Measurements from ENCODE around the gene SCUBE3.

The SCUBE3 gene

GRCh38 chr6:35214869-35215664, 1.3 kb downstream of the SCUBE3 start:
- DNase-seq, result no peak

GRCh38 chr6:35215665-35216411, 2.1 kb downstream of the SCUBE3 start:
- DNase-seq, result no peak

- no peak for DNase-seq
These were observed 2.6 kb downstream of the SCUBE3 start for GRCh38 chr6:35216412-35216732.

DNA sequence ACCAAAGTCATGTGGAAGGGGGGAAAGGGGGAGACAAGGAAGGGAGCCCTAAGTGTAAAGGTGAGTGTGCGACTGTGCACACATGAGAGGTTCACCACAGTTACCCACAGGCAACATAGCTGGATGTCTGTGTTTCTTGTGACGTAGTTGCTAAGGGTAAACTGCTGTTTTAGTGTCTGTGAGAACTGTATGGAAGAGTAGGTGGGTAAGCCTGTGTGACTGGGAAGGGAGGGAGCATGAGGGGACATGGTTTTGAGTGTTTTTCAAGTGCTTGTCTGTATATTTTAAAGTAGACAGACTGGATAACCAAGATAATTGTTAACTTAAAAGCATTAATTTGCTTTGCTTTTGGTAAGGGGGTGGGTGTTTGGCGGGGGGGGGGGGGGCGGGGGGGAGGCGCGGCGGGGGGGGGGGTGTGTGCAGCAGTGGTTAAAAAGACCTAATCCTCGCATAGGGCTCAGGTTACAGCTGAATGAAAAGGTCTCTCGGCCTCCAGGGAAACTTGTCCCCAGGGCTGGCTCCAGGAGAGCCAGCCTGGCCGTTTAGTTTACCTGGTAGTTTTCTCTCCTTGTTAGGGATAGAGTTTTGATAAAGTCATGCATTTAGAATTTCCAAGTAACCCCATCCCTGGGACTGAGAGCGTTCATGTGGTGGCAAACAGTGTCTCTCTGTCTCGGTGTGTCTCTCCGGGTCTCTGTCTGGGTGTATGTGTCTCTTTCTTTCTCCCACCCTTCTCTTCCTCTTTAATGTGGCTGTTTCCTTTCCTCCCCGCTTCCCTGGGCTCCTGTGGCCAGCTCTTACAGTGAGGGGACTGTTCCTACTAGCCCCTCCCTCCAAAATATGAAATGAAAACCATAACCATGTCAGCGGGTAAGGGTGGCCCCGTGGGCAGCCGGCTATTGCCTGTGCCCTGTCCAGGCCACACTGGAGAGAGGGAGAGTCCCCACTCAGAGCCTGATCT, 3.4 kb downstream of the SCUBE3 start:
- no peak for DNase-seq

DNA sequence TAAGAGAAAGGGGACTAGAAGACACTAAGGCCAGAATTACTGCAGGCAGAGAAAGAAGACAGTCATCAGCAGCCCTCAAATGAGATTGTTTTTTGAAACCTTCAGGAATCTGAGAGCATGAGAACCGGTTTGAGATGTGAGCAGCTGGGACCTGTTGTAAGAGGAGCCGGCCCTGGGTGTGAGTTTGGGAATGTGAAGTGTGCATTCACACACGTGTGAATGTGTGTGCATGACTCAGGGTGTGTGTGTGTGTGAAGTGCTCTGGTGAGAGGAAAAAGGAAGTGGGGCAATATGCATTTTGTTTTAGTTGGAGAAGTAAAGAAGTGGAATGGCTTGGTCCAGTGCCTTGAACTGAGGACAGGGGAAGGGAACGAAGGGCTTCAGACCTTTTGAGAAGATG, 4.3 kb downstream of the SCUBE3 start:
- DNase-seq, result no peak

GRCh38 chr6:35218456-35218855, 4.7 kb downstream of the SCUBE3 start:
- no peak for DNase-seq

DNA sequence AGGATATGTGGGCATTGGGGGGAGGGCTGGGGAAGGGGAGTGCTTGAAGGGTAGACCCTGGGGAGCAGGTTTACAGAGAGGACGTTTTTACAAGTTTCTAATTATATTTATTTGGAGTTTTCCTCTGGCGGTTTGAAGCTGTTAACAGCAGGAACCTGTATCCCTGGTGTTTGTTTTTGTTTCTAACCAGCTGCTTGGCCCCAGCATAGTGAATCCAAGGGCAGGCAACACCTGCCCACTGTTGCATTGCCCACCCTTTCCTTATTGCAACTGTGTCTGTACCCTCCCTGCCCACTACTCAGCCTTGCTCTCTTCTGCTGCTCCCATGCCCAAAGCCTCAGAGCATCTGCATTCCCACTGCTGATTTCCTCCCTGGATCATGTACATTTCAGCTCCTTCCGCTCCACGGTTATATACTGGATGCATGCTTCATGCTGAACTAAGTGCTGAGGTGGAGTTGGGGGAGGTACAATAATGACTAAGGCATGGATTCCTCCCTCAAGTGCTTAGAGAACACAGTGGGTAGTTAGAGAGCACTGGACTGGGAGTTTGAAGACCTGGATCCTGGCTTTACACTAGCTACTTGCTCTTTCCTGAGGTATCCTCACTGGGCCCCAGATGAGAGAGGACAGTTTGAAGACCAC, 6.0 kb downstream of the SCUBE3 start:
- DNase-seq, result no peak

GRCh38 chr6:35220711-35221110, 7.0 kb downstream of the SCUBE3 start:
- no peak for DNase-seq

- DNase-seq, result no peak
These were observed 9.6 kb downstream of the SCUBE3 start for GRCh38 chr6:35223396-35223795.

DNA sequence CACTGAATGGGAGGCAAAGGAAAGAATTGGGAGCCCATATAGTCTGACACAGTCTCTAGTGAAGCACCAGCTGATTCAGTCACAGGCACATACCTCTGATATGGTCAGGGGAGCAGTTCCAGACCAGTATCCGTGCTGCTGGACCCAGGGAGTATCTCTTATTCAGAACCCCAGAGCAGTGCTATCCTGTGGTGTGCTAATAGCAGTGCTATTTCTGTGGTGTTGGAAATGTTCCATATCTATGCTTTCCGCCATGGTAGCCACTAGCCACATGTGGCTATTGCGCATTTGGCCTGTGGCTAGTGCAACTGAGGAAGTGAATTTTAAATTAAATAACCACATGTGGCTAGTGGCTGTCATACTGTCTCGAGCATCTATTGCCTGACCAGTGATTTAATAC, 11.0 kb downstream of the SCUBE3 start:
- no peak for DNase-seq

DNA sequence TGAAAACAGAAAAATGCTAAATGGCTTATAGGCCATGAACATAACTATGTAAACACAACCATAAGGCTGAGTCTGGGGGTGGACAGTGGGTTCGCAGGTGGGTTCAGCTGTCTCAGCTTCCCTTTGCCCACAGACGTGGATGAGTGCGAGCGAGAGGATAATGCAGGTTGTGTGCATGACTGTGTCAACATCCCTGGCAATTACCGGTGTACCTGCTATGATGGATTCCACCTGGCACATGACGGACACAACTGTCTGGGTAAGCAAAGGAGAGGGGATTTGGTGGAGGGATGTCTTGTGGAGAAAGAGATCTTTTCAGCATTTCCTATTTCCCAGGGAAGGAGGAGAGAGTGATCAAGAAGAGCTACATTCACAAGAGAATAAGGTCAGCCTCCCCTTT, 14.7 kb downstream of the SCUBE3 start:
- no peak for DNase-seq

- no peak for DNase-seq
These were observed 15.5 kb downstream of the SCUBE3 start for GRCh38 chr6:35229304-35229703.

GRCh38 chr6:35230498-35230897, 16.7 kb downstream of the SCUBE3 start:
- DNase-seq, result no peak

- DNase-seq, result no peak
These were observed 17.2 kb downstream of the SCUBE3 start for GRCh38 chr6:35230950-35231349.

DNA sequence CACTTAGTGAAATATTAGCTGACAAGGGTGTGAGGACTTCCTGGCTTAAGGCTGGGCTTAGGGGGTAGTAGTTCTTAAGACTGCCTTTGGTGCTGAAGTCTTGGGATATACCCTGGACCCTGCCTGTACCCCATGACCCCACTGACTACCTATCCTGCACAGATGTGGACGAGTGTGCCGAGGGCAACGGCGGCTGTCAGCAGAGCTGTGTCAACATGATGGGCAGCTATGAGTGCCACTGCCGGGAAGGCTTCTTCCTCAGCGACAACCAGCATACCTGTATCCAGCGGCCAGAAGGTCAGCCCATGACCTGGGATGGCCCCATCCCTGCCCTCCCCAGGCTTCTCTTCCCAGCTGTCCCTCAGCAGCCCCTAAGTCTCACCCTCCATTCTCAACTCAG, 17.8 kb downstream of the SCUBE3 start:
- no peak for DNase-seq

GRCh38 chr6:35234901-35235300, 21.1 kb downstream of the SCUBE3 start:
- DNase-seq, result no peak

- no peak for DNase-seq
These were observed 22.5 kb downstream of the SCUBE3 start for GRCh38 chr6:35236223-35236622.

DNA sequence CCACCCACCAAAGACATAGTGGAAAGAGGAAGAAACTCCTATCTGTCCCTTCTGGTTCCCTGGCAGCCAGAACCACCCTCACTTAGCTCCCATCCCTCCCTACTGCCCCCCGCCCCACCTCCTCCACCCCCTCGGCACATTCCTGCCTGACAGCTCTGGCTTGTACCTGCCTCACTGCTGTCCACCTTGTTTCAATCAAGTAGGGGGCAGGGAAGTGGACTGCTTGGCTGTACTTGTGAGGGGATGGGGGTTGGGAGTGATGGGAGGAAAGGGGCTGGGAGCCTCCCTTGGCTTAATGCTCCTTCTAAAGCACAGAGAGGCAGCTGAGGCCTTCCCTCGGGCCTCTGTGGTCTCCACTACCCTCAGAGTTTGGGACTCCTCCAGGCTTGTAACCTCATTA, 23.7 kb downstream of the SCUBE3 start:
- no peak for DNase-seq

- no peak for DNase-seq
These were observed 25.1 kb downstream of the SCUBE3 start for GRCh38 chr6:35238843-35239289.

- no peak for DNase-seq
These were observed 25.8 kb downstream of the SCUBE3 start for GRCh38 chr6:35239581-35239980.

- DNase-seq, result no peak
These were observed 27.4 kb downstream of the SCUBE3 start for GRCh38 chr6:35240838-35241801.

- no peak for DNase-seq
These were observed 28.7 kb downstream of the SCUBE3 start for GRCh38 chr6:35242486-35242885.
